Measurements from ENCODE around the gene DNAJB2.

Gene DNAJB2

DNA sequence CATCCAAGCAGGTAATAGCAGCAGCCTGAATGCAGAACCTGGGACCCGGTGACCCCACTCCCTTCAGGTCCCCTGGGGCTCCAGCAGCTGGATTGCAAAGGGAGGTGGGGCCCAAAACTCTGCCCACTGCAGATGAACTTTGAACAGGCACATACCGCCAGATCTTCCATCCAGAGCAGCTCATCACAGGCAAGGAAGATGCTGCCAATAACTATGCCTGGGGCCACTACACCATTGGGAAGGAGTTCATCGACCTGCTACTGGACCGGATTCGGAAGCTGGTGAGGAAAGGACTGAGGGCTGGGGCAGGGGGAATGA lies 9.2 kb upstream of the DNAJB2 start:
- no peak overlapping the region for H4K8ac ChIP-seq (ENCODE audit: low read depth, low read length)
- WGBS (ENCODE audit: extremely low coverage, insufficient coverage, insufficient read length): no CpG with 5 or more reads among the region's 5 CpGs

GRCh38 chr2:219271021-219271420 lies 8.1 kb upstream of the DNAJB2 start:
- Histone ChIP-seq H3K4me3 (ENCODE audit: low read depth, low read length) (no peak overlapping the region), H2BK12ac (ENCODE audit: low read length) (no peak overlapping the region), H3K79me1 (ENCODE audit: low read length) (peaks cover 9% of the 10 kb centered on the region), H4K8ac (ENCODE audit: low read depth, low read length) (no peak overlapping the region), H3K4me2 (ENCODE audit: low read length) (no peak overlapping the region), H2AFZ (ENCODE audit: insufficient read depth, low read length, poor library complexity) (no peak overlapping the region), H3K4ac (ENCODE audit: low read depth, low read length) (no peak overlapping the region), H3K79me2 (ENCODE audit: control insufficient read depth, insufficient read depth, low read length, poor library complexity) (peaks cover 2% of the 10 kb centered on the region), H2BK5ac (ENCODE audit: low read depth, low read length, poor library complexity) (no peak overlapping the region), H4K12ac (ENCODE audit: low read depth, low read length) (no peak overlapping the region), H3K9me3 (ENCODE audit: insufficient read depth, low read depth, low read length) (peaks cover 1% of the 10 kb centered on the region), H3K4me1 (ENCODE audit: control insufficient read depth in 1 of 2, insufficient read depth in 2 of 2, low read length in 2 of 2) (peaks cover 10 to 12% of the 10 kb centered on the region in 2 experiments), H2AK5ac (ENCODE audit: low read length) (no peak overlapping the region), H3K27ac (ENCODE audit: low read depth, low read length) (no peak overlapping the region), H3K36me3 (ENCODE audit: control insufficient read depth in 1 of 2, insufficient read depth in 2 of 2, low read length in 2 of 2) (no peaks in the 10 kb centered on the region), H3K14ac (ENCODE audit: low read length) (no peak overlapping the region), H3K18ac (ENCODE audit: low read length) (no peak overlapping the region), H3K9ac (ENCODE audit: low read length) (no peak overlapping the region), H2BK120ac (ENCODE audit: insufficient read depth, low read length, poor library complexity) (no peak overlapping the region), H3K23ac (ENCODE audit: low read length) (no peak overlapping the region), H4K91ac (ENCODE audit: low read depth, low read length) (no peak overlapping the region), H3K27me3 (ENCODE audit: insufficient read depth, low read length) (no peaks in the 10 kb centered on the region)
- no peak for DNase-seq
- WGBS (ENCODE audit: extremely low coverage, insufficient coverage, insufficient read length): no CpG with 5 or more reads among the region's 2 CpGs

More for the DNA sequence above, 9.2 kb upstream of the DNAJB2 start:
- Histone ChIP-seq H3K79me1 (ENCODE audit: low read length) (peaks cover 9% of the 10 kb centered on the region), H3K14ac (ENCODE audit: low read length) (no peak overlapping the region), H3K23ac (ENCODE audit: low read length) (no peak overlapping the region), H3K4me3 (ENCODE audit: low read depth, low read length) (no peak overlapping the region), H3K27me3 (ENCODE audit: insufficient read depth, low read length) (no peaks in the 10 kb centered on the region), H2AFZ (ENCODE audit: insufficient read depth, low read length, poor library complexity) (no peak overlapping the region), H2AK5ac (ENCODE audit: low read length) (no peak overlapping the region), H3K79me2 (ENCODE audit: control insufficient read depth, insufficient read depth, low read length, poor library complexity) (peaks cover 2% of the 10 kb centered on the region), H4K12ac (ENCODE audit: low read depth, low read length) (no peak overlapping the region), H3K9me3 (ENCODE audit: insufficient read depth, low read depth, low read length) (peaks cover 1% of the 10 kb centered on the region), H3K4me2 (ENCODE audit: low read length) (no peak overlapping the region), H3K9ac (ENCODE audit: low read length) (no peak overlapping the region), H2BK120ac (ENCODE audit: insufficient read depth, low read length, poor library complexity) (no peak overlapping the region), H4K91ac (ENCODE audit: low read depth, low read length) (no peak overlapping the region), H2BK5ac (ENCODE audit: low read depth, low read length, poor library complexity) (no peak overlapping the region), H3K18ac (ENCODE audit: low read length) (no peak overlapping the region), H3K4ac (ENCODE audit: low read depth, low read length) (no peak overlapping the region), H2BK12ac (ENCODE audit: low read length) (no peak overlapping the region), H3K27ac (ENCODE audit: low read depth, low read length) (no peak overlapping the region), H3K36me3 (ENCODE audit: control insufficient read depth in 1 of 2, insufficient read depth in 2 of 2, low read length in 2 of 2) (no peaks in the 10 kb centered on the region), H3K4me1 (ENCODE audit: control insufficient read depth in 1 of 2, insufficient read depth in 2 of 2, low read length in 2 of 2) (peaks cover 10 to 12% of the 10 kb centered on the region in 2 experiments)
- DNase-seq: no peak

GRCh38 chr2:219272356-219272755 lies 6.8 kb upstream of the DNAJB2 start:
- no peak overlapping the region for H3K14ac ChIP-seq (ENCODE audit: low read length)
- no peak overlapping the region for H2AK5ac ChIP-seq (ENCODE audit: low read length)
- no peak overlapping the region for H2BK120ac ChIP-seq (ENCODE audit: insufficient read depth, low read length, poor library complexity)
- H3K79me2 ChIP-seq (ENCODE audit: control insufficient read depth, insufficient read depth, low read length, poor library complexity): peaks cover 2% of the 10 kb centered on the region
- no peak overlapping the region for H3K4me3 ChIP-seq (ENCODE audit: low read depth, low read length)
- H3K18ac ChIP-seq (ENCODE audit: low read length): no peak overlapping the region
- no peaks in the 10 kb centered on the region for H3K27me3 ChIP-seq (ENCODE audit: insufficient read depth, low read length)
- DNase-seq: no peak
- H3K36me3 ChIP-seq (ENCODE audit: control insufficient read depth in 1 of 2, insufficient read depth in 2 of 2, low read length in 2 of 2): no peaks in the 10 kb centered on the region
- WGBS (ENCODE audit: extremely low coverage, insufficient coverage, insufficient read length): no CpG with 5 or more reads among the region's 4 CpGs
- H3K27ac ChIP-seq (ENCODE audit: low read depth, low read length): no peak overlapping the region
- H4K91ac ChIP-seq (ENCODE audit: low read depth, low read length): no peak overlapping the region
- H2AFZ ChIP-seq (ENCODE audit: insufficient read depth, low read length, poor library complexity): no peak overlapping the region
- H3K79me1 ChIP-seq (ENCODE audit: low read length): peaks cover 9% of the 10 kb centered on the region
- H3K9ac ChIP-seq (ENCODE audit: low read length): no peak overlapping the region
- peaks cover 10 to 12% of the 10 kb centered on the region in 2 experiments for H3K4me1 ChIP-seq (ENCODE audit: control insufficient read depth in 1 of 2, insufficient read depth in 2 of 2, low read length in 2 of 2)
- no peak overlapping the region for H2BK5ac ChIP-seq (ENCODE audit: low read depth, low read length, poor library complexity)
- H4K12ac ChIP-seq (ENCODE audit: low read depth, low read length): no peak overlapping the region
- no peaks in the 10 kb centered on the region for H3K9me3 ChIP-seq (ENCODE audit: insufficient read depth, low read depth, low read length)
- H3K4me2 ChIP-seq (ENCODE audit: low read length): no peak overlapping the region
- no peak overlapping the region for H3K23ac ChIP-seq (ENCODE audit: low read length)
- H2BK12ac ChIP-seq (ENCODE audit: low read length): no peak overlapping the region
- H4K8ac ChIP-seq (ENCODE audit: low read depth, low read length): no peak overlapping the region
- H3K4ac ChIP-seq (ENCODE audit: low read depth, low read length): no peak overlapping the region

GRCh38 chr2:219272995-219273394 lies 6.2 kb upstream of the DNAJB2 start:
- H4K91ac ChIP-seq (ENCODE audit: low read depth, low read length): peak overlapping the region; percentile 29
- H3K36me3 ChIP-seq (ENCODE audit: control insufficient read depth in 1 of 2, insufficient read depth in 2 of 2, low read length in 2 of 2): no peaks in the 10 kb centered on the region
- no peak overlapping the region for H3K9ac ChIP-seq (ENCODE audit: low read length)
- peak in 1 of 2 donors; percentile 34 for DNase-seq
- no peak overlapping the region for H4K8ac ChIP-seq (ENCODE audit: low read depth, low read length)
- H3K27ac ChIP-seq (ENCODE audit: low read depth, low read length): no peak overlapping the region
- H2BK5ac ChIP-seq (ENCODE audit: low read depth, low read length, poor library complexity): no peak overlapping the region
- no peak overlapping the region for H3K18ac ChIP-seq (ENCODE audit: low read length)
- H3K27me3 ChIP-seq (ENCODE audit: insufficient read depth, low read length): no peaks in the 10 kb centered on the region
- H3K23ac ChIP-seq (ENCODE audit: low read length): no peak overlapping the region
- H3K79me2 ChIP-seq (ENCODE audit: control insufficient read depth, insufficient read depth, low read length, poor library complexity): peaks cover 2% of the 10 kb centered on the region
- peaks cover 11% of the 10 kb centered on the region for H3K79me1 ChIP-seq (ENCODE audit: low read length)
- H4K12ac ChIP-seq (ENCODE audit: low read depth, low read length): no peak overlapping the region
- no peaks in the 10 kb centered on the region for H3K9me3 ChIP-seq (ENCODE audit: insufficient read depth, low read depth, low read length)
- no peak overlapping the region for H3K4me3 ChIP-seq (ENCODE audit: low read depth, low read length)
- no peak overlapping the region for H3K14ac ChIP-seq (ENCODE audit: low read length)
- H2AK5ac ChIP-seq (ENCODE audit: low read length): no peak overlapping the region
- no peak overlapping the region for H2BK120ac ChIP-seq (ENCODE audit: insufficient read depth, low read length, poor library complexity)
- no CpG with 5 or more reads among the region's 2 CpGs for WGBS (ENCODE audit: extremely low coverage, insufficient coverage, insufficient read length)
- no peak overlapping the region for H2BK12ac ChIP-seq (ENCODE audit: low read length)
- H2AFZ ChIP-seq (ENCODE audit: insufficient read depth, low read length, poor library complexity): no peak overlapping the region
- no peak overlapping the region for H3K4me2 ChIP-seq (ENCODE audit: low read length)
- peaks cover 13 to 14% of the 10 kb centered on the region in 2 experiments for H3K4me1 ChIP-seq (ENCODE audit: control insufficient read depth in 1 of 2, insufficient read depth in 2 of 2, low read length in 2 of 2)
- no peak overlapping the region for H3K4ac ChIP-seq (ENCODE audit: low read depth, low read length)
